ENCODE measurements around the gene CSNK2A1.
"Not testable (repeated sequence)": the region's sequence is repeated elsewhere in the genome, so short reads cannot be mapped to it uniquely, and the experiment has no call there.

CSNK2A1 gene

DNA sequence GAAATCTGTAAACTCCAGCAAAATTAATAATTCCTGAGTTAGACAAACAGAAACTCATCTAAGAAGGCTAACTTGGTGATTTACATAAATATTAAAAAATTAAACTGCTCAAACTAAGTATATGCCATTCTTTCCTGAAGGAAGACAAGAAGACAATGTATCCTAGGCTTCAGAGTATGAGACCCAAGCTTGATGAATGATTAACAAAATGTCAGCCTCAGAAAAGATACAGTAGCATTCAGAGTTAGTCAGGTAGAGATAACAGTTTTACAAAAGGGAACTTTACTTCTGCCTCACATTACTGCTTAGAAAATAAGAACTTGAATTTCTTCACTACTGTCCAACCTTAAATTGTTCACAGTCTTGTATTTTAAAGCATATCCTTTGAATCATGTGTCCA, 12.0 kb downstream of the CSNK2A1 start:
- Histone ChIP-seq H3K27ac (ENCODE audit: low read depth, low read length) (no peak overlapping the region), H3K4me1 (ENCODE audit: control insufficient read depth, insufficient read depth, low read length) (peaks cover 19% of the 10 kb centered on the region), H3K4me3 (ENCODE audit: low read depth, low read length) (no peak overlapping the region), H3K27me3 (ENCODE audit: control insufficient read depth, insufficient read depth, low read length) (no peaks in the 10 kb centered on the region), H3K36me3 (ENCODE audit: control insufficient read depth, insufficient read depth, low read length) (peaks cover 21% of the 10 kb centered on the region), H3K9ac (ENCODE audit: low read depth, low read length) (no peak overlapping the region), H3K9me3 (ENCODE audit: control insufficient read depth, insufficient read depth, low read length) (no peaks in the 10 kb centered on the region)

DNA sequence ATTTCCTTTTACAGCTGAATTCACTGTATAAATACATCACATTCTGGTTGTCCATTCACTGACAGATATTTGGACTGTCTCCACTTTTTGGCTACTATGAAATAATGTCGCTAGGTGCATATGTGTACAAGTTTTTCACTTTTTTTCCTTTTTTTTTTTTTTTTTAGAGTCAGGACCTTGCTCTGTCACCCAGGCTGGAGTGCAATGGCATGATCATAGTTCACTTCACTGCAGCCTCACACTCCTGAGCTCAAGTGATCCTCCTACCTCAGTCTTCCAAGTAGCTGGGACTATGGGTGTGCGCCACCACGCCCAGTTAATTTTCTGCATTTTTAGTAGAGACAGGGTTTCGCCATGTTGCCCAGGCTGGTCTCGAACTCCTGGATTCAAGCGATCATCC, 13.3 kb downstream of the CSNK2A1 start:
- H3K4me3 ChIP-seq (ENCODE audit: low read depth, low read length), result no peak overlapping the region
- H3K4me1 ChIP-seq (ENCODE audit: control insufficient read depth, insufficient read depth, low read length), result peaks cover 9% of the 10 kb centered on the region
- no peaks in the 10 kb centered on the region for H3K9me3 ChIP-seq (ENCODE audit: control insufficient read depth, insufficient read depth, low read length)
- H3K9ac ChIP-seq (ENCODE audit: low read depth, low read length), result no peak overlapping the region
- no peak overlapping the region for H3K27ac ChIP-seq (ENCODE audit: low read depth, low read length)
- no peaks in the 10 kb centered on the region for H3K27me3 ChIP-seq (ENCODE audit: control insufficient read depth, insufficient read depth, low read length)
- H3K36me3 ChIP-seq (ENCODE audit: control insufficient read depth, insufficient read depth, low read length), result peaks cover 26% of the 10 kb centered on the region

DNA sequence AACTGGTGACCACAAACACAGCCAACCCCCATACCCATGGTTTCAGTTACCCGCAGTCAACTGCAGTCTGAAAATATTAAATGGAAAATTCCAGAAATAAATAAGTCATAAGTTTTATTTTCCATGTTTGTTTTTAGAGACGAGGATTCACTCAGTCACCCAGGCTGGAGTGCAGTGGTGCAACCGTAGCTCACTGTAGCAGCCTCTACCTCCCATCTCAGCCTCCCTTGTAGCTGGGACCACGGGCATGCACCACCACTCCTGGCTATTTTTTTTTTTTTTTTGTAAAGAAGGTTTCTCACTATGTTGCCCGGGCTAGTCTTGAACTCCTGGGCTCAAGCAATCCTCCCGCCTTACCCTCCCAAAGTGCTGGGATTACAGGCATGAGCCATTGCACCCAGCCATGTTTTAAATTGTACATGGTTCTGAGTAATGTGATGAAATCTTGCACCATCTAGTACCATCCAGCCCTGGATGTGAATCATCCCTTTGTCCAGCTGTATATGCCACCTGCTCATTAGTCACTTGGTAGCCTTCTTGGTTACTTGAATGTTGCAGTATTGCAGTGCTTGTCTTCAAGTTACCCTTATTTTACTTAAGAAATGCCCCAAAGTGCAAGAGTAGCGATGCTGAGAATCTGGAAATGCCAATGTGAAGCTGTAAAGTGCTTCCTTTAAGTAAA, 14.5 kb downstream of the CSNK2A1 start:
- no peak overlapping the region for H3K27ac ChIP-seq (ENCODE audit: low read depth, low read length)
- no peak overlapping the region for H3K9ac ChIP-seq (ENCODE audit: low read depth, low read length)
- H3K27me3 ChIP-seq (ENCODE audit: control insufficient read depth, insufficient read depth, low read length), result no peaks in the 10 kb centered on the region
- H3K4me1 ChIP-seq (ENCODE audit: control insufficient read depth, insufficient read depth, low read length), result peaks cover 5% of the 10 kb centered on the region
- peaks cover 37% of the 10 kb centered on the region for H3K36me3 ChIP-seq (ENCODE audit: control insufficient read depth, insufficient read depth, low read length)
- no peak overlapping the region for H3K4me3 ChIP-seq (ENCODE audit: low read depth, low read length)
- H3K9me3 ChIP-seq (ENCODE audit: control insufficient read depth, insufficient read depth, low read length), result no peaks in the 10 kb centered on the region

DNA sequence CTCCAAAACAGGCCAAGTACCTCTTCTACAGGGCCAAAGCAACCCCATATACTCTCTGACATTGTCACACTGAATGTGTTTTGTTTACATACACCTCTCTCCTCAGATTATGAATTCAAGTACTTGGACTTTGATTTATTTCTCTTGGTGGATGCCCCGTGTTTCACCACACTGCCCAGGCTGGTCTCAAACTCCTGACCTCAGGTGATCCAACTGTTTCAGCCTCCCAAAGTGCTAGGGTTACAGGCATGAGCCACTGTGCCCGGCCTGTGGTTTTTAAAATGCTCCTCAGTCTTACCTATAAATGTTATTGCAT, 16.1 kb downstream of the CSNK2A1 start:
- Histone ChIP-seq H3K9me3 (ENCODE audit: control insufficient read depth, insufficient read depth, low read length) (no peaks in the 10 kb centered on the region), H3K27ac (ENCODE audit: low read depth, low read length) (no peak overlapping the region), H3K4me1 (ENCODE audit: control insufficient read depth, insufficient read depth, low read length) (peaks cover 5% of the 10 kb centered on the region), H3K36me3 (ENCODE audit: control insufficient read depth, insufficient read depth, low read length) (peaks cover 51% of the 10 kb centered on the region), H3K9ac (ENCODE audit: low read depth, low read length) (no peak overlapping the region), H3K27me3 (ENCODE audit: control insufficient read depth, insufficient read depth, low read length) (no peaks in the 10 kb centered on the region), H3K4me3 (ENCODE audit: low read depth, low read length) (no peak overlapping the region)

DNA sequence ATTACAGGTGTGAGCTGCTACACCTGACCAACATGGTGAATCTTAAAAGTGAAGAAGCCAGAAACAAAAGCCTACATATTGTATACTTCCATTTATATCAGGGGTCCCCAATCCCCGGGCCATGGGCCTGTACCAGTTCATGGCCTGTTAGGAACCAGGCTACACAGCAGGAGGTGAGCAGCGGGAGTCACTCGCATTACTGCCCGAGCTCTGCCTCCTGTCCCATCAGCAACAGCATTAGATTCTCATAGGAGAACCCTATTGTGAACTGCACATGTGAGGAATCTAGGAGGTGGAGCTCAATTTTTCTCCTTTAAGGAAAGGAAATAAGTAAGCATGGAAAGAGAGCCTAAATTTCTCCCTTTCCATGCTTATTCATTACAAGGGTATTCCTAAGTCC, 21.7 kb downstream of the CSNK2A1 start:
- Histone ChIP-seq H3K9ac (ENCODE audit: low read depth, low read length) (no peak overlapping the region), H3K9me3 (ENCODE audit: control insufficient read depth, insufficient read depth, low read length) (no peaks in the 10 kb centered on the region), H3K4me3 (ENCODE audit: low read depth, low read length) (no peak overlapping the region), H3K27me3 (ENCODE audit: control insufficient read depth, insufficient read depth, low read length) (no peaks in the 10 kb centered on the region), H3K36me3 (ENCODE audit: control insufficient read depth, insufficient read depth, low read length) (peaks cover 35% of the 10 kb centered on the region), H3K27ac (ENCODE audit: low read depth, low read length) (no peak overlapping the region), H3K4me1 (ENCODE audit: control insufficient read depth, insufficient read depth, low read length) (0 out of 2 replicates have a peak, but pooled peaks cover 5% of the 10 kb centered on the region)

DNA sequence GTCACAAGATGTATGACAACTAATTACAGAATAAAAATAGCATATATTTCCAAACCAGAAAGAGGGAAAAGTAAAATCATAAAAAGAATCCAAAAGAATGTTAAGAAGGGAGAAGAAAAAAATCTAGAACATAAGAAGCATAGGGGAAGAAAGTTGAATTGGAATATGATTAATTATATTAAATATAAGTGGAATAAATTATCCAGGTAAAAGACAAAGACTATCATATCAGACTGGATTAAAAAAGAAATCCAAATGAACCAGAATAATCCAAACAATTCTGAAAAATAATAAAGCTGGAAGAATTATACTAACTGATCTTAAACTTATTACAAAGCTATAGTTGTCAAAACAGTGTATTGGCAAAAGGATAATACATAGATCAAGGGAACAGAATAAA, 23.6 kb downstream of the CSNK2A1 start:
- peaks cover 35% of the 10 kb centered on the region for H3K36me3 ChIP-seq (ENCODE audit: control insufficient read depth, insufficient read depth, low read length)
- H3K4me3 ChIP-seq (ENCODE audit: low read depth, low read length), result no peak overlapping the region

DNA sequence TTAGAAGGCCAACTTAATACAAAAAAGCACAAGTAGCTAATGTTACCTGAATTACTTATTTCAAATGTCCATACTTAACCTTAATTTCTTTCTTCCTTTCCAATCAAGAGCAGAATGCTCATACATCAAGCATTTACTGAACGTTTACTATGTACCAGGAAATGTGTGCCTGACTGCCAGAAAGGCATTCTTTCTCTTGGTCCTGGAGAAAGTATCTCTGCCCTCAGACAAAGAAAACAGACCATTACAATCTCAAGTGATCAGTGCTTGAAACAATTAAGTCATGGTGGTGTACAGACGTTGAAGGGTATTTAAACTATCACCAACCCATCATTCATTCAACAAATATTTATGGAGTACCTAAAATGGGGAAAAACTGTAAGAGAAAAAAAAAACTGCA, 26.4 kb downstream of the CSNK2A1 start:
- Histone ChIP-seq H3K4me3 (ENCODE audit: low read depth, low read length) (no peak overlapping the region), H3K27me3 (ENCODE audit: control insufficient read depth, insufficient read depth, low read length) (no peaks in the 10 kb centered on the region), H3K9ac (ENCODE audit: low read depth, low read length) (no peak overlapping the region), H3K36me3 (ENCODE audit: control insufficient read depth, insufficient read depth, low read length) (peaks cover 8% of the 10 kb centered on the region), H3K4me1 (ENCODE audit: control insufficient read depth, insufficient read depth, low read length) (0 out of 2 replicates have a peak, but pooled peaks cover 5% of the 10 kb centered on the region), H3K27ac (ENCODE audit: low read depth, low read length) (no peak overlapping the region), H3K9me3 (ENCODE audit: control insufficient read depth, insufficient read depth, low read length) (no peaks in the 10 kb centered on the region)

More for the DNA sequence above, 23.6 kb downstream of the CSNK2A1 start:
- no peaks in the 10 kb centered on the region for H3K9me3 ChIP-seq (ENCODE audit: control insufficient read depth, insufficient read depth, low read length)
- H3K4me1 ChIP-seq (ENCODE audit: control insufficient read depth, insufficient read depth, low read length), result 0 out of 2 replicates have a peak, but pooled peaks cover 5% of the 10 kb centered on the region
- no peak overlapping the region for H3K9ac ChIP-seq (ENCODE audit: low read depth, low read length)
- no peak overlapping the region for H3K27ac ChIP-seq (ENCODE audit: low read depth, low read length)
- no peaks in the 10 kb centered on the region for H3K27me3 ChIP-seq (ENCODE audit: control insufficient read depth, insufficient read depth, low read length)

DNA sequence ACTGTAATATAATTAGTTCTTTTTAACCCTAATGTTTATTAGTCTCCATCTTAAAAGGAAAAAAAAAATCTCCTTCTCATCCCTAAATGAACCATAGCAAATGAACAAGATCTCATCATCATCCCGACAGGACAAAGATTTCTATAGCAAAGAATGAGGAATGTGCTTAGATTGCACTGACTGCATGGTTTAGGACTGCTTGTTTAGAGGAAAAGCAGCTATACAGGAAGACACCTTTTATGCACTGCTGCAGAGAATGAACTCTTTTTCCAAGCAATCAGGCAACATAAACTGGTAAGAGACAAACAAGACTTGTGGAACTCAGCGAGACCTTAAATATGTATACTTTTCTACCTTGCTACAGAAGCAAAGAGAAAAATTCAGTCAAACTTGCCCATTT, 26.8 kb downstream of the CSNK2A1 start:
- Histone ChIP-seq H3K27ac (ENCODE audit: low read depth, low read length) (no peak overlapping the region), H3K4me3 (ENCODE audit: low read depth, low read length) (no peak overlapping the region), H3K9ac (ENCODE audit: low read depth, low read length) (no peak overlapping the region), H3K27me3 (ENCODE audit: control insufficient read depth, insufficient read depth, low read length) (no peaks in the 10 kb centered on the region), H3K36me3 (ENCODE audit: control insufficient read depth, insufficient read depth, low read length) (peaks cover 7% of the 10 kb centered on the region; the same call in 1 of the 2 replicates), H3K9me3 (ENCODE audit: control insufficient read depth, insufficient read depth, low read length) (no peaks in the 10 kb centered on the region), H3K4me1 (ENCODE audit: control insufficient read depth, insufficient read depth, low read length) (0 out of 2 replicates have a peak, but pooled peaks cover 5% of the 10 kb centered on the region)

DNA sequence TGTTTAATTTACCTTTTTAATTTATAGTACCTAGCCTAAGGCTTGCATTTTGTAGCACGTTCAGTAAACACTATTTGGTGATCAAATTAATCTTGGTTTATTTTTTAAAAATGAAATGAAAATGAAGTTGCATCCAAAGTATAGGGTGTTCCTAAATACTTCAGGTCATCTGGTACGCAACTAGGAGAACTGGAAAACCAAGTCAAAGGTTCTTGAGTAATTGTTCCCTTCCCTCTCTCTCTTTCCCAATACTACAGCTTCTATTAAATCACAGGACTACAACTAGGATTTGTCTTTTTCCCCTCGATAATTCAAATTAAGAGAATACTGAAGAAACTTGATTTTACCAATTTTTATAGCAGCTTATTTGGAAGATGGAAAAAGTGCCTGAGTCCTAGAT, 27.9 kb downstream of the CSNK2A1 start:
- Histone ChIP-seq H3K4me1 (ENCODE audit: control insufficient read depth, insufficient read depth, low read length) (0 out of 2 replicates have a peak, but pooled peaks cover 5% of the 10 kb centered on the region), H3K27ac (ENCODE audit: low read depth, low read length) (no peak overlapping the region)

DNA sequence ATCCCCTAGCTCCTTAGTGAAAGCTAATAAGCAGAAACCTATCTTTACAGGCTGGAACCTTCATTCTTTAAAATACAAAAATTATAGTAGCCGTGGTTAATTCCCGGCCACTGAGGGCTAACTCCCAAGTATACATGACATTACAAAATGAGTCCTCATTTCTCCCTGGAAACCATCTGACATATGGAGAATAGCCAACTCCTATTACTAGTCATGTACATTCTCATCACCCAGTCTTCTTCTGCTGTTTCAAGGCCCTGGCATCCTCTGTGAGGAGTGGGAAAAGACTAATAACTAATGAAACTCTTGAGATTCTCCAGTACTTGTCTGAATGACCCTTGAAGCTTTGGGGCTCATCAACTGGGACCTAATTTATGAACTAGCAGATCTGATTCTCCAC, 30.2 kb downstream of the CSNK2A1 start:
- 0 out of 2 replicates have a peak, but pooled peaks cover 5% of the 10 kb centered on the region for H3K4me1 ChIP-seq (ENCODE audit: control insufficient read depth, insufficient read depth, low read length)
- H3K27me3 ChIP-seq (ENCODE audit: control insufficient read depth, insufficient read depth, low read length), result no peaks in the 10 kb centered on the region
- H3K4me3 ChIP-seq (ENCODE audit: low read depth, low read length), result no peak overlapping the region
- no peak overlapping the region for H3K27ac ChIP-seq (ENCODE audit: low read depth, low read length)
- H3K36me3 ChIP-seq (ENCODE audit: control insufficient read depth, insufficient read depth, low read length), result peaks cover 19% of the 10 kb centered on the region
- H3K9ac ChIP-seq (ENCODE audit: low read depth, low read length), result no peak overlapping the region
- no peaks in the 10 kb centered on the region for H3K9me3 ChIP-seq (ENCODE audit: control insufficient read depth, insufficient read depth, low read length)

More for the DNA sequence above, 27.9 kb downstream of the CSNK2A1 start:
- no peak overlapping the region for H3K4me3 ChIP-seq (ENCODE audit: low read depth, low read length)
- peaks cover 7% of the 10 kb centered on the region; the same call in 1 of the 2 replicates for H3K36me3 ChIP-seq (ENCODE audit: control insufficient read depth, insufficient read depth, low read length)
- H3K9ac ChIP-seq (ENCODE audit: low read depth, low read length), result no peak overlapping the region
- no peaks in the 10 kb centered on the region for H3K9me3 ChIP-seq (ENCODE audit: control insufficient read depth, insufficient read depth, low read length)
- no peaks in the 10 kb centered on the region for H3K27me3 ChIP-seq (ENCODE audit: control insufficient read depth, insufficient read depth, low read length)

DNA sequence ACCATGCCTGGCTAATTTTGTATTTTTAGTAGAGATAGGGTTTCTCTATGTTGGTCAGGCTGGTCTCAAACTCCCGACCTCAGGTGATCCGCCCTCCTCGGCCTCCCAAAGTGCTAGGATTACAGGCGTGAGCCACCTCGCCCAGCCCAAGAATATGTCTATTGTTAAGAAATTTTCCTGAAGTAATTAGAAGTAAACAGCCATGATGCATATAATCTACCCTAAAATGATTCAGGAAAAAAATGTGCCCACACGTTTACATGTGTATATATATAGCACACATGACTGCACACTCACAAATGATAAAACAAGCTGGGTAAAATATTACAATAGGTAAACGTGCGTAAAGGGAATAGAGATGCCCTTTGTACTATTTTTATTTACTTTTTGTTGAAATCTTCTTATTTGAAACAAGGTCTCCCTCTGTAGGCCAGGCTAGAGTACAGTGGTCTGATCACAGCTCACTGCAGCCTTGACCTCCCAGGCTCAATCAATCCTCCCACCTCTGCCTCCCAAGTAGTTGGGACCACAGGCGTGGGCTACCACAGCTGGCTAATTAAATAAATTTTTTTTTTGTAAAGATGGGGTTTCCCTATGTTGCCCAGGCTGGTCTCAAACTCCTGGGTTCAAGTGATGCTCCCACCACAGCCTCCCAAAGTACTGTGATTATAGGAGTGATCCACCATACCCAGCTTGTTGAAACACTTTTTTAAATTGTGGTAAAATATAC, 33.1 kb downstream of the CSNK2A1 start:
- not testable (repeated sequence) for H3K9ac ChIP-seq (ENCODE audit: low read depth, low read length); H3K4me3 ChIP-seq (ENCODE audit: low read depth, low read length); H3K27me3 ChIP-seq (ENCODE audit: control insufficient read depth, insufficient read depth, low read length); H3K27ac ChIP-seq (ENCODE audit: low read depth, low read length); H3K4me1 ChIP-seq (ENCODE audit: control insufficient read depth, insufficient read depth, low read length); H3K9me3 ChIP-seq (ENCODE audit: control insufficient read depth, insufficient read depth, low read length)
- peaks cover 40% of the 10 kb centered on the region for H3K36me3 ChIP-seq (ENCODE audit: control insufficient read depth, insufficient read depth, low read length)

Measured in HUES48 (cell line).